HL-60/S4 treated with retinoic acid at 250 ng/mL for 4 days and 3 days (cell line): ENCODE results near the gene WASF1.
"Not testable (repeated sequence)": the region's sequence is repeated elsewhere in the genome, so short reads cannot be mapped to it uniquely, and the experiment has no call there.

Experiments
- in situ Hi-C: fragments of 300-500 bp; cut with MboI; formaldehyde crosslinking; loops from 2 replicates; pipeline ENCODE4 v1.7.0; 2022; ENCODE audit warnings: low sequenced_read_pairs

The WASF1 gene

DNA sequence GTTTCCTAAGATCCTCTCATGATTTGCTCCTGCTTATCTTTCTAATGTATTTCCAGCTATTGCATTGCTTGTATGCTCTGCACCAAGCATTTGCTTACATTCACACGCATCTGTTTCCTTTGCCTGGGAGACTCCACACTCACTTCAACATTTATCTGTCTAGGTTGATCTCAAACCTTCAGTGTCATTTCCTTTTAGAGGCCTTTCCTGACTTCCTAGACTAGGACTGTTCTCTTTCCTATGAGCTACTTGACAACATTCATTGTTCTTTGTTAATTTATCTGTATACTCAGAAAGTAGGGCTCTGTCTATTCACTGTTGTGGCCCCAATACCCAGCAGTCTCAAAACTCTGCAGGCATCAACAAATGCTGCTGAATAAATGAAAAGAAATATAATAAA lies 84.4 kb downstream of the WASF1 start:
- in situ Hi-C loops = no loop called here

DNA sequence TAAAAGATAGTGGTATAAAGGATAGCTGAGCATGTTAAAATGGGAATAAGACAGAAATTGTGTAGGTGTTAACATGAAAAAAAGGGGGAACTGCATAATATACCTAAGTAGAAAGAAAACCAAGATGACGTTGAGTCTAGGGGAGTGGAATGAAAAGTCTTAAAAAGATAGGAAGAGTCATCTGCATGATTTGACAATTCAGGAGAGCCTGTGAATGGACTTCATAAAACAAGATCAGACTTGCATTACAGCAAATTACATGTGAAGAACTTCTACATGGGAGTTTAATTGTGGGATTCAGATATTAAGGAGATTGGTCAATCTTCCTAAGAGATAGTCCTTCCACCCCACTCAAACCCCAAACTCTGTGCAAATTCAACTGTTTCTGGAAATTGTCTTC lies 85.5 kb downstream of the WASF1 start:
- in situ Hi-C loops = no loop called here

DNA sequence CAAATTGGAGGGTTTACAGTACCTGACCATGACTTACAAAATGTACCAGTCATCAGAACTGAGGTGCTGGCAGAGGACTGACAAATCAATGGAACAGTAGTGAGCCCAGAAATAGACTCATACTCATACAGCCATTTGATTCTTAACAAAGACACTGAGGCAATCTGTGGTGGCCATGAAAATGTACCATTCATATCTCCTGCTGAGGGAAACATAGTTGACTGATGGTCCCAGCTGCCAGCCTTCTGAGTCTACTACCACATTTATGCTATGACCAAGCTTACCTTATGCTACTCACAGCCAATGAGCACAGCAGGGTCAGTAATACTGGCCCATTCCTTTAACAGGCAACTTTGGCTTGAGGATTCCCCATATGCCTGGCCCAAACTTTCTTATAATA lies 88.6 kb downstream of the WASF1 start:
- in situ Hi-C loops = no loop called here

DNA sequence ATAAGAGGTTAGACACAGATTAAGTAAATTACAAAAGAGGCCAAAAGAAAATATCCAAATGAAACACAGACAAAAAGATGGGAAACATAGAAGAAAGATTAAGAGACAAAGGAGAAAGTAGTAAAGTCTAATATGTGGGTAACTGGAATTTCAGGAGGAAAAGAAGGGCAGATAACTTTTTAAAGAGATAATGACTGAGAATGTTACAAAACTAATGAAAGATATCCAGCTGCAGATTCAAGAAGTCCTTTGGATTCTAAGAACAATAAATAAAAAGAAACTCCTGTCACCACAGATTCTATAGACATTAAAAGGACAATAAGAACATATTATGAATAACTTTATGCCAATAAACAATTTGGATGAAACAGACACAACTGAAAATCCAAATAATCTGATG lies 90.1 kb downstream of the WASF1 start:
- in situ Hi-C loops = no loop called here

DNA sequence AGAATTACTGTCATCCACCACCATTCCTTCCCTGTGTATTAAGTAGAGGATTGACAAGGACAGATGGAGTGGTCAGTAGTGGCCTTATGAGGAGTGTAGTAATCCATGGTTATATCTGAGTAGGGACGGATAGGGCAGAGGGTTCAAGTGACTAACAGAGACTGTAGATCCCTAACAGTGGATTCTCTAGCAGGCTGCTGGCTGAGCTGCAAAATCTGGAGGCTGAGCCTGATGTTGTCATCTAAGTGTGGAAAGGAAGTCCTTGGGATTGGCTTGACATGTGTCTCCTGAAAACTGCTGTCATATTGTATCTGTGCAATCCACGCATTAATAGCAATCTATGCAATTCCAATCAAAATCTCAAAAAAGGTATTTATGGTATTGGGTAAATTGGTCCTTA lies 94.2 kb downstream of the WASF1 start:
- in situ Hi-C loops = no loop called here

DNA sequence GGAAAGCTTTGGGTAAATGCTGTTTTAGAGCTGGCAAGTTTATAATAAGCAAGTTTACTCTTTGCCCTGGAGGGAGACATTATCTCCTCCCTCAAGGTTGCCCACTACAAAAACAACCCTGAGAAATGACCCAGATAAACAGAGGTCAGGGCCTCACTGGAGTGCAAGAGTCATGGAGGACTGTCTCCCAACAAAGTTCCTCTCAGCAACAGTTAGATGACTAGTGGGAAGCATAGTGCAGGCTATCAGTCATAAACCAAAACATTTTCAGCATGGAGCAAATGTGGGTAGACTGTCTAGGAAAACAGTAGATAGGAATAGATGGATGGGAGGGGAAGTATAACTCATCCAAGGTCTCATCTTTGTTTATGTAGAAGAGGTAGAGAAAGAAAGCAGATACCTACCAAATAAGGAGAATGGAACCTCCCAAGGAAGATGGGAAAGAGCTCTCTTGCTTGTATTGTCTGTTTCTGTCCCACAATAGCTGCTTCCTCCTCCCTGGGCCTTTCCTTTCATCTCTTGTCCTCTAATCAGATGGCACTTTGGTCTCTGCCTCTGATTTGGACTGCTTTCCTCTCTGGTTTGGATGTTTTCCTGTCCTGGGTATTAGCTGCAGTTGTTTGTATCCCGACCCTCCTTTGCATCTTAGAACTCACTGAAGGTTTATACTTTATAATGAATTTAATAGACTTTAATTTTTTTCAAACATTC lies 95.4 kb downstream of the WASF1 start:
- in situ Hi-C loops = no loop called here

DNA sequence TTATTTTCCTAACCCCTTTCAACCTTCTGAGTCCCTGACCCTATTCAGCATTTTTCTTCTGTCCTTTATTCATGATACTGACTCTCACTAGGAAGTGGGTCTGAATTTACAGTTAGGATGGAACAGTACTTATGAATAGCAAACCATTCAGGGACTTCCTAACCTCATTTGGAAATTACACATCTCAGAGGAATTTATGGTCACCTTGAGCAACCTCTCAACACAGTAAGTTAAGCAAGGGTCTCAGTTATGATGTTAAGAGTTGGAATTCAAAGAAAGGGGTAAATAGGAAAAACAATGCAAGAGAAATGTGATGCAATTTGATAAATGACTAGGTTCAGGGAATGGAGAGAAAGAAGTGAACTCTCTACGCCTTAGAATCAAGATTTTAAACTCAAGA lies 104.1 kb downstream of the WASF1 start:
- in situ Hi-C loops = no loop called here

DNA sequence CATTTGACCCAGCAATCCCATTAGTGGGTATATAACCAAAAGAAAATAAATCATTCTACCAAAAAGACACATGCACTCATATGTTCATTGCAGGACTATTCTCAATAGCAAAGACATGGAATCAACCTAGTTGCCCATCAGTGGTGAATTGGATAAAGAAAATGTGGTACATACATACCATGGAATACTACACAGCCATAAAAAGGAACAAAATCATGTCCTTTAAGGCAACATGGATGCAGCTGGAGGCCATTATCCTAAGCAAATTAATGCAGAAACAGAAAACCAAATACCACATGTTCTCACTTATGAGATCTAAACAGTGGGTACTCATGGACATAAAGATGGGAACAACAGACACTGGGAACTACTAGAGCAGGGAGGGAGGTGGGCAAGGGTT lies 106.0 kb downstream of the WASF1 start:
- in situ Hi-C loops = not testable (repeated sequence)

DNA sequence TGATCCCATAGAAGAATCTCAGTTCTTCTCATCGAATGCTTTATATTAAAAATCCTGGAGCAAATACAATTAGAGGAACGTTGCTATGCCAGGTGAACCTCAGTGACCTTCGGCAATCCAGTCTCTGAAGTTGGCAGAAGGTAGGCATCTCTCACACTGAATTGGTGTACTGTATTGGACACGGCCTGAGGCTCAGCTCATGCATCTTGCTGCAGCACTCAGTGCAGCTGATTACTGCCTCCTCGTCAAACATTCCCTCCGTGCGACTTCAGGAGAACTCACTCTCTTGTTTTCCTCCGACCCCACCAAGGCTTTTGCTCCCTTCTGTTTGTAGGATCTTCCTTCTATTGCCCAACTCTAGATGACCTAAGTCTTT lies 110.9 kb downstream of the WASF1 start:
- in situ Hi-C loops = no loop called here

DNA sequence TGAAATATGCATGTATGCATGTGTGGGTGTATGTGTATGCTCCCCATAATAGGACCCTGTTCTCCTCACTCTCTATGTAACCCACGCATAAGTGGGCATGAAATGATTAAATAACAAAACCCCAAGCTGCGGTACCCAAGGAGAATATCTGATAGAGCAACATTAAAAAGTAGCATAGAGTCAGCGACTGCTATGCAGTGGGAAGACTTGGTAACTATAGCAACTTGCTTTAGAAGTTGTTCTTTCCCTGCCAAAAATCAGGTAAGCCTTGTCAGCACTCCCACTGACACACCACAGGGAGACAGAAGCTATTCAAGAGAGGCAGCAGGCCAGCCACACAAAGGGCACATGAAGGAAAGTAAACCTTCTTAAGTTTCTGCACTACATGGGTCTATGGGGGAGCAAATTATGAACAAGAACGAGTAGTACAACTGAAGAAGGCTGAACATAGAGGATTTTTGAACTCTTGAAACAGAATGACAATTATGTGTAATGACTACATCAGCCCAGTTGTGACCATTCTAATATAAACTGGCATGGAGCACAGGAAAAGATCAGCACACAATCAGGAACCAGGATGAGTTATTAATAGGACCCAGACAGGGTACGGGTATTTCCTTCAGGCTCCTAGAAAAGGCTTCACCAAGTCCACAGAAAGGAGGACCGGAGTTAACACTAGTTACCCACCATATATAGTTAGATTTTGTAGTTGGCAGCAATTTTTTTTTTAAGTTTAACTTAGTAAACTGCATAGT lies 111.5 kb downstream of the WASF1 start:
- in situ Hi-C loops = no loop called here

DNA sequence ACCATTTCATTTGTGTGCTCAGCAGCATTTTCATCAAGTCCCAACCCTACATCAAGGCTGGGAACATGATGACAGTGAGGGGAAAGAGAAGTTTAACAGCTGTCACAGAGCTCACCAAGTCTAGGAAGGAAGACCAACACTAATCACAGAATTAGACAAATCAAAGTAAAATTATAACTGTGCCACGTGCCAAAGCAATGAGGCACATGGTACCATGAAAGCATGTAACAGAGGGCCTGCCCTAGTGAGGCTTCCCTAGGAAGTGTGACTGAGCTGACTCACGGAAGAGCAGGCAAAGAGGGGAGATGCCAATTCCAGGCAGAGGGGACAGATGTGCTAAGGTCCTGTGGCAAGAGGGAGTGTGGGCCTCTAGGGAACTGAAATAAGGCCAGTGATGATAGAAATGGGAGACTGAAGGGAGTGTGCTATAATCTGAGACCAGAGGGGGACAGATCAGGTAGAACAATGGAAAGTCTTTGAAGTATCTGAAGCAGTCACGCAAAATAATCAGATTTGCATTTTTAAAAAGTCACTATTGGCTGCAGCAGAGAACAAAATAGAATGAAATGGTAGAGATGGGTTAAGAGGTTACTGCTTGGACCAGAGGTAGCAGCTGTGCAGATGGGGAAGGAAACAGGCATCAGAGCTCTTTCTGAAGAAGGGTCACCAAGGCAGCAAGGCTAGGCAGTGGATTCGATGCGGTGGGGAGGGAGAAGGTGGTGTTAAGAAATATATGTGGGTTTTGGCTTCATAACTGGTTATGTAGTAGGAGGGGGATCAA lies 114.5 kb downstream of the WASF1 start:
- in situ Hi-C loops = no loop called here

DNA sequence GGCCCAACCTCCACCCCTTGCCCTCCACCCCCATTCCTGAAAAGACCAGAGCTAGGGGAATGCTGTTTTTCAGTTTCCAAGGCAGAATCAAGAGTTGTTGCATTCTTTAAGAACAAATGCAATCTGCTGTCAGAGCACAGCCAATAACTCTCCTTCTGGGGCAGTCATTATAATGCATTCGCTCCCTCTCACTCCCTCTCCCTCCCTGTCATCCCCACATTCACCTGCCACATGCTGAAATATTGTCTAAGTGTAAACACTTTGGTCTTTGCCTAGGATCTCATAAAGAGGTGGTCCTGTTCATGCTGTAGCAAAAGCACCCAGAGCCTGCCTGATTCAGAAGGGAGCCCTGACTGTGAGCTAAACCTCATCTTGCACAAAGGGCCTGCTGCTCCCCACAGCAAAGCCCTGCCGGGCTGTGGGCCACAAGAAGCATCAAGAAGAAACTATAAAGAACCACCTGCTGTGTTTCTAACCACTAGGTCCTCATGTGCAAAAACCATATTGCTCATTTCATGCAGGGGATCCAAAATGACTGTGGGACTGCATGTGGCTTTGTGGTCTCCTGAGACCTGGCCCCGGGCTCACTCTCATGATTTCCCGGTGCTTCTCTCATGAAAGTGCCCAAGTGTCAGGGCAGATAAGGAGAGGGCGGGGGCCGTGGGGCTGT lies 115.7 kb downstream of the WASF1 start:
- in situ Hi-C loops = no loop called here

DNA sequence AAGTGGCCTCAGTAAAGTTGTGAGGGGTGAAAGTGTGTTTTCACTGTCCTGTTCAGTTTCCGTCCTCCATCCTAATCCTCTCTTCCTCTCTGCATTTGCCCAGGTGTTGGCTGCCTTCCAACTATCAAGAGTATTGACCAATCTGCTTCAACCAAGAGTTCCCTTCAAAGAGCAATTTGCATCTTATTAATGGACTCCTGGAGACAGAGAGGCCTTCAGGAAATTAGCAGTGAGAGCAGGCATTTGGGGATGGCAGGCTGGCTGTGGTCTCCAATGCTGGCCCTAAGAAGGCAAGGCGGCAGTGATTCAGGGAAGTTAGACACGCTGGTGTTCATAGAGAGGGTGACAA lies 124.1 kb downstream of the WASF1 start:
- in situ Hi-C loops = no loop called here

DNA sequence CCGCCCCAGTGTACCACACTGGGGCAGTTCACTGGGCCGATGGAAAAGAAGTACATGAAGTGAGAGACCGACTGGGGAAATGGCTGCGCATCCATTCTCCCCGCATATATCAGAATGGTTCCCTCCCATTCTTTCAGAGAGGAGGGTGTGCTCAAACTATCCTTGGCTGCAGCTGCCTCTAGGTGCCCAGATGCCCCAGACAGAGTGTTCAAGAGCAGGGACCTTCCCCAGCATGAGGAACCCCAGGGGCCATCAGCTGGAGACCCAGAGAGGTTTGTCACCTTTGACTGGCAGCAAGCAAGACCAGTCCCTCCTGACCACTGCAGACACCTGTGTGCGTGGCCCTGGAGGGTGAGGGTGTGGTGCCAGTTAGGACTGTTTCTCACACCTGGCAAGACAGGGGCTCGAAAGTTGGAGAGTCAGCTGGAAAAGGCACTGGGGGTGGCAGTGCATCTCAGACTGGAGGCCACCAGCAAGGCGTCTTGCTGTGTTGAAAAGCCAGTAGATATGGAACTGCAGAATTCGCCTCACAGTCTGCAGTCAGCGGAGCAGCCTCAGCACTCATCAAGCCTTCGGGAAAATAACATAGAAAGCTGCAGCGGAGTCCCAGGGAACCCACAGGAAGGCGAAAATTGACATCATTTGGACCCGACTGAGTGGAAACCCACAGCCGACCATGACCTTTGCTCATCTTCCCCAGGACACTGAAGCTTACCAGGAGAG lies 124.6 kb downstream of the WASF1 start:
- in situ Hi-C loops = no loop called here

DNA sequence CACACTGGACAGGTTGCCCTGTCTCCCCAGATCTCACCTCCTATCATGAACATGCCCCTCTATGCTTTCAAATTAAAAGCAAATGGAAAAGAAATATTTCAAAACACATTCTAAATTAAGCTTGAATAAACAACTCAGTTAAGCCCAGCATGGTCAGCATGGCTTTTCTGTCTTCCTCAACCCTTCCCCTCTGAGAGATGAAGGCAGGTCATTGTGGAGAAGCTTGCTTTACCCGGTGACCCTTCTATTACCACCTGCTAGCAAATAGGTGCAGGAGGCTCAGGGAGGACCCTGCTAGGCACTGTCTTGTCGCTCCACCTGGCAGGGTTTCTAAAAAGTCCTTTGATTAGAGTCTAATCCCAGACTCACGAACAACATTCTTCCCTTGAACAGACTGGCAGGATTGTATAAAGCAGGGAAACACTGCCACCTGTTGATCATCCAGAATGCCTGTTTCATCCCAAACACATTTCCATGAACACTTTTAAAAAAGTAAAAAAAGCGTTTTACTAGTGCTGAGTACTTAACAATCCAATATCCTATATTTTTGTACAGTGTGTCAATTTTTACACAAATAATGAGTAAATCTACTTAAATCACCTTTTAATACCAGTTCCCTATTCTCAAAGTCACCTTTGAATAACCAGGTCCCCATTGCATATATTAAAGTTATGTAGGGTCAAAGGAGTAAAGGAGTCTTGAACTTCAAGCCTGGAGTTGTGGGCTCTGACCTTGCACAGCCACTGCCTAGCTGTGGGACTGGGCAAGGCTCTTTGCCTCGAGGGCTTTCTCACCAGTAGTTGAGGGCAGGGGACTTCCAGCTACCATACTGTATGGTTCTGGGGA lies 125.9 kb downstream of the WASF1 start:
- in situ Hi-C loops = no loop called here

DNA sequence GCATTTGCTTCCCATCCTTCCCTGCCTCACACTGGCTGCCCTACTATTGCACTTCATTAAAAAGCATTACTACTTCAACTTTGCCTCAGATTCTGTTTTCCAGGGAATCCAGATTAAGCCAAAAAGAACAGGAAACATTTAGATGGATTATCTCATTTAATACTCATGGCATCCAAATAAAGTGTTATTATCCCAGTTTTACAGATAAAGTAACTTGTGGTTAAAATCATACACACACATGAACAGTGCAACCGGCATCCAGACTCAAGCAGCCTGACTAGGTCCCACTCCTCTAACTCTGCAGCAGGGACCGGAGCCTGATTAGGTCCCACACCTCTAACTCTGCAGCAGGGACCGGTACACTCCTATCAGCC lies 129.0 kb downstream of the WASF1 start:
- in situ Hi-C loops = no loop called here
